Karpas-422 (cell line): Measurements from ENCODE around the gene KL. TPM values are rescaled to one million over a fixed set of nuclear protein-coding genes. Genes with fewer than 3 reads are reported as not detected.

ENCODE experiments used
- DNase-seq: peaks from one replicate; pipeline ENCODE4 v3.0.0-alpha.2; 2015
- H2AFZ ChIP-seq: fragments of 200-600 bp; sonication (generic); 2 replicates; pipeline ENCODE4 v1.6.1; 2014; ENCODE audit warnings: antibody characterized with exemption, low read length, mixed read lengths
- H3K27ac ChIP-seq: fragments of 200-600 bp; sonication (generic); 2 replicates; pipeline ENCODE4 v1.5.1; 2014; ENCODE audit warnings: mild to moderate bottlenecking, low read length, moderate library complexity
- H3K27me3 ChIP-seq: fragments of 200-600 bp; sonication (generic); 2 replicates; pipeline ENCODE4 v1.6.1; 2014; ENCODE audit warnings: low read length, mixed read lengths
- H3K36me3 ChIP-seq: fragments of 200-600 bp; sonication (generic); 2 replicates; pipeline ENCODE4 v1.6.1; 2014; ENCODE audit warnings: low read length, mixed read lengths; ENCODE audit not compliant: insufficient read depth
- H3K4me1 ChIP-seq: fragments of 200-600 bp; sonication (generic); 2 replicates; pipeline ENCODE4 v1.6.1; 2014; ENCODE audit warnings: mild to moderate bottlenecking, low read length, mixed read lengths
- H3K4me2 ChIP-seq: fragments of 200-600 bp; sonication (generic); 2 replicates; pipeline ENCODE4 v1.6.1; 2014; ENCODE audit warnings: low read length, low read depth, mild to moderate bottlenecking; ENCODE audit not compliant: poor library complexity, severe bottlenecking
- H3K4me3 ChIP-seq: fragments of 200-600 bp; sonication (generic); 2 replicates; pipeline ENCODE4 v1.5.1; 2014; ENCODE audit warnings: mild to moderate bottlenecking, antibody characterized with exemption, low read length, mixed read lengths
- H3K79me2 ChIP-seq: fragments of 200-600 bp; sonication (generic); 2 replicates; pipeline ENCODE4 v1.6.1; 2014; ENCODE audit warnings: mild to moderate bottlenecking, low read length, mixed read lengths
- H3K9ac ChIP-seq: fragments of 200-600 bp; sonication (generic); 2 replicates; pipeline ENCODE4 v1.6.0; 2014; ENCODE audit warnings: low read length
- H3K9me2 ChIP-seq: fragments of 200-600 bp; sonication (generic), shearing (Covaris generic); replicated peaks from 2 replicates; pipeline ENCODE4 v1.6.0; 2014; ENCODE audit warnings: mild to moderate bottlenecking, low read length, moderate library complexity; ENCODE audit not compliant: insufficient read depth
- H3K9me3 ChIP-seq: fragments of 300-700, 200-600 bp; sonication (generic); 2 replicates; pipeline ENCODE4 v1.6.1; 2014; ENCODE audit warnings: low read length, mixed read lengths
- H4K20me1 ChIP-seq: fragments of 200-600 bp; sonication (generic); 2 replicates; pipeline ENCODE4 v1.6.1; 2014; ENCODE audit warnings: mild to moderate bottlenecking, antibody characterized with exemption, low read length, low read depth; ENCODE audit not compliant: insufficient read depth
- total RNA-seq: library from RNA; depleted of rRNA; stranded (reverse); fragments of >200 nt; shearing (Covaris generic); gene quantifications from 2 replicates; pipeline ENCODE4 v1.2.3, GENCODE V29; 2014; ENCODE audit warnings: low replicate concordance

The KL gene
- total RNA-seq, 1 experiment from 2014 or later, result not detected

DNA sequence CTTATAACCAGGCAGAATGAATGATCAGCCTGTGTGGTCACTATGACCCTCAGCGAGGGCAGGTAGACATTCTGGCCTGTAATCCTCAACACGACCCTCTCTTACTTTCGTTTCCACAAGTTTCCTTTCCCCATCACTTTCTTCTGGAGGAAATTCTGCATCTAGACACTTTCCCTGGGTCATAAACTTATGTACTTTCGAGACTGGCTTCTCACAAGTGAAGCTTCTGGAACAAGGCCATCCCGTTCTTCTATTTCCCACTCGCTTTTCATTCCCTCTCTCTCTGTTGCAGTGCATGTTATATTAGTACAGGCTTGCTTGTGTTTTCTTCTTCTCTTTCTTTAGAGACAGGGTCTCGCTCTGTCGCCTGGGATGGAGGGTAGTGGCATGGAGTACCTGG, 23.1 kb upstream of the KL start:
- Histone ChIP-seq H3K36me3 (no peaks in the 10 kb centered on the region), H3K27ac (no peak overlapping the region), H4K20me1 (no peaks in the 10 kb centered on the region), H2AFZ (no peak overlapping the region), H3K79me2 (no peaks in the 10 kb centered on the region), H3K9me2 (no peaks in the 10 kb centered on the region), H3K4me3 (no peak overlapping the region), H3K9me3 (no peaks in the 10 kb centered on the region), H3K9ac (no peak overlapping the region), H3K27me3 (no peaks in the 10 kb centered on the region), H3K4me2 (no peak overlapping the region), H3K4me1 (peaks cover 13% of the 10 kb centered on the region)
- DNase-seq, result no peak

GRCh38 chr13:32997399-32997798, 18.8 kb upstream of the KL start:
- DNase-seq, result no peak
- Histone ChIP-seq H3K36me3 (no peaks in the 10 kb centered on the region), H3K79me2 (no peaks in the 10 kb centered on the region), H3K27me3 (no peaks in the 10 kb centered on the region), H3K4me1 (no peaks in the 10 kb centered on the region), H3K9me3 (no peaks in the 10 kb centered on the region), H3K9ac (no peak overlapping the region), H3K9me2 (no peaks in the 10 kb centered on the region), H2AFZ (no peak overlapping the region), H3K4me2 (no peak overlapping the region), H3K27ac (no peak overlapping the region), H3K4me3 (no peak overlapping the region), H4K20me1 (no peaks in the 10 kb centered on the region)

DNA sequence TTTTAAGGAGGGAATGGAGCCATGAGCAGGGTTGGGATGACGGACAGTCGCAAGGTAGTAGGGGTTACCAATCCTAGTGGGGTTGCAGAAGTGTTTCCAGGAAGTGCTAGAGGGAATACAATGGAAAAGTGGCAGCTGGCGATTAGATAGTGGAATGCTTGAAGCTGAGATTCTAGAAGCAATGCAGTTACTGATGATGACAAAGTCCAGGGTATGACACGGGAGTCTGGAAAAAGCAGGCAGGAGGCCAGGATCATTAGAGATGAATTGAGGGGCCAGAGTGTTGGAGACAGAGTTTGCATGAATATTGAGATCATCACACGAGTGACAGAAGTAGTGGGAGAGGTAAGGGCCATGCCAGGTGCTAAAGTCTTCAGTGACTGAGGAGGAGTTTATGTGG, 17.3 kb upstream of the KL start:
- Histone ChIP-seq H4K20me1 (no peaks in the 10 kb centered on the region), H3K4me2 (no peak overlapping the region), H2AFZ (no peak overlapping the region), H3K27me3 (no peaks in the 10 kb centered on the region), H3K27ac (no peak overlapping the region), H3K9me3 (no peaks in the 10 kb centered on the region), H3K9me2 (no peaks in the 10 kb centered on the region), H3K9ac (no peak overlapping the region), H3K79me2 (no peaks in the 10 kb centered on the region), H3K4me1 (no peaks in the 10 kb centered on the region), H3K4me3 (no peak overlapping the region), H3K36me3 (no peaks in the 10 kb centered on the region)
- no peak for DNase-seq

- Histone ChIP-seq H3K4me3 (no peak overlapping the region), H4K20me1 (no peaks in the 10 kb centered on the region), H3K4me2 (no peak overlapping the region), H3K36me3 (no peaks in the 10 kb centered on the region), H3K9me3 (no peaks in the 10 kb centered on the region), H3K27ac (no peak overlapping the region), H3K9me2 (no peaks in the 10 kb centered on the region), H3K27me3 (no peaks in the 10 kb centered on the region), H3K4me1 (no peaks in the 10 kb centered on the region), H3K79me2 (no peaks in the 10 kb centered on the region), H2AFZ (no peak overlapping the region), H3K9ac (no peak overlapping the region)
- DNase-seq, result no peak
These were observed 15.9 kb upstream of the KL start for GRCh38 chr13:33000365-33000764.

- H3K4me2 ChIP-seq, result no peak overlapping the region
- H2AFZ ChIP-seq, result no peak overlapping the region
- H3K4me3 ChIP-seq, result no peak overlapping the region
- no peaks in the 10 kb centered on the region for H3K9me2 ChIP-seq
- H4K20me1 ChIP-seq, result no peaks in the 10 kb centered on the region
- H3K9ac ChIP-seq, result no peak overlapping the region
- peaks cover 6% of the 10 kb centered on the region; the same call in 1 of the 2 replicates for H3K9me3 ChIP-seq
- no peaks in the 10 kb centered on the region for H3K36me3 ChIP-seq
- DNase-seq, result no peak
- H3K27me3 ChIP-seq, result no peaks in the 10 kb centered on the region
- H3K4me1 ChIP-seq, result no peaks in the 10 kb centered on the region
- H3K79me2 ChIP-seq, result no peaks in the 10 kb centered on the region
- H3K27ac ChIP-seq, result no peak overlapping the region
These were observed 12.7 kb upstream of the KL start for GRCh38 chr13:33003458-33004019.

DNA sequence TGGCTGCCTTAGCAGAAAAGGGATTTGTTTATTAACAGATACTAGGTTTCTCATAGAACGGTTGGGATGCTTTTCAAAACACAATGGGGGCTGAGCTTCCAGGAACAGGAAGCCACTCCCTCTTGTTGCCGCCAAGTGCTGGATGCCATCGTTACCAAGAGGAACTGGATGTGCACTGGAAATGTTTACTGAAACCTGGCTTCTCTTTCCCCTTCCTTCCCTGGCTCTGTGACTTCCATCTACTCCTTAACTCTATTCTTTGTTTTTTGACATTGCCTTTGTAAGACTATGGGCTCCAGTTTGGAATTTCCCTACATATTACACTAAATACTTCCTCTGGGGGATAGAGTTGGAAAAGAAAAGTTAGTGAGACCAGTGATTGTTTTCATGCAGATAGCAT, 11.7 kb upstream of the KL start:
- Histone ChIP-seq H3K9me3 (peaks cover 6% of the 10 kb centered on the region; the same call in 1 of the 2 replicates), H3K9me2 (no peaks in the 10 kb centered on the region), H4K20me1 (no peaks in the 10 kb centered on the region), H3K36me3 (no peaks in the 10 kb centered on the region), H3K4me2 (no peak overlapping the region), H3K79me2 (no peaks in the 10 kb centered on the region), H3K27me3 (no peaks in the 10 kb centered on the region), H3K9ac (no peak overlapping the region), H3K4me1 (no peaks in the 10 kb centered on the region), H3K27ac (no peak overlapping the region), H2AFZ (no peak overlapping the region), H3K4me3 (no peak overlapping the region)
- DNase-seq, result no peak

DNA sequence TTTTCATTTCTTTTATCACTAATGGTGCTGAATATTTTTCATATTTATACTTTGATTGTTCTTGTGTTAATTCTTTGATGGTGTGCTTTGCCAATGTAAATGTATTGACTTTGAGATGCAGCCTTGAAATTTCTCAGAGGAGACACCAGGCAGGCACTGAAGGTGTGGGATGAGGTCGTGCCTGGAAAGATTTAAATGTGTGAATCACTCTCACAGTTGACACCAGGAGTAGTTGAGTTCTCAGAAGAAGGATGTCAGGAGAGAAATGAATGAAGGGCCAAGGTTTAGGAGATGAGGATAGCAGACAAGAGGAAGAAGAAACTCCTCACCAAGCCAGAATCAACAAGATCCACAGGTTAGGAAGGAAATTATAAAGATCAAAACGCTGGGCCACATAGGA, 10.1 kb upstream of the KL start:
- Histone ChIP-seq H3K27me3 (no peaks in the 10 kb centered on the region), H3K9me2 (no peaks in the 10 kb centered on the region), H2AFZ (no peak overlapping the region), H3K4me1 (no peaks in the 10 kb centered on the region), H3K9me3 (peaks cover 6% of the 10 kb centered on the region; the same call in 1 of the 2 replicates), H3K4me3 (no peak overlapping the region), H3K27ac (no peak overlapping the region), H3K36me3 (no peaks in the 10 kb centered on the region), H3K4me2 (no peak overlapping the region), H4K20me1 (no peaks in the 10 kb centered on the region), H3K79me2 (no peaks in the 10 kb centered on the region), H3K9ac (no peak overlapping the region)
- no peak for DNase-seq

- Histone ChIP-seq H4K20me1 (no peaks in the 10 kb centered on the region), H3K27me3 (no peaks in the 10 kb centered on the region), H3K4me2 (no peak overlapping the region), H3K27ac (no peak overlapping the region), H3K36me3 (no peaks in the 10 kb centered on the region), H3K9me2 (no peaks in the 10 kb centered on the region), H3K9me3 (peaks cover 6% of the 10 kb centered on the region; the same call in 1 of the 2 replicates), H2AFZ (no peak overlapping the region), H3K4me1 (no peaks in the 10 kb centered on the region), H3K4me3 (no peak overlapping the region), H3K9ac (no peak overlapping the region), H3K79me2 (no peaks in the 10 kb centered on the region)
- no peak for DNase-seq
These were observed 9.6 kb upstream of the KL start for GRCh38 chr13:33006638-33007037.

- Histone ChIP-seq H3K9me2 (no peaks in the 10 kb centered on the region), H3K9me3 (peaks cover 6% of the 10 kb centered on the region; the same call in 1 of the 2 replicates), H4K20me1 (no peaks in the 10 kb centered on the region), H3K4me3 (no peak overlapping the region), H3K27ac (no peak overlapping the region), H3K27me3 (no peaks in the 10 kb centered on the region), H3K36me3 (no peaks in the 10 kb centered on the region), H3K4me2 (no peak overlapping the region), H3K9ac (no peak overlapping the region), H3K79me2 (no peaks in the 10 kb centered on the region), H3K4me1 (no peaks in the 10 kb centered on the region), H2AFZ (no peak overlapping the region)
- DNase-seq, result no peak
These were observed 9.0 kb upstream of the KL start for GRCh38 chr13:33007237-33007636.
